IMR-90 (cell line): ENCODE measurements around the gene ENTPD7.

Source experiments
- BHLHE40 ChIP-seq: fragments of 150-350 bp; IDR thresholded peaks from 2 replicates; pipeline ENCODE4 v1.6.1; 2016; ENCODE audit warnings: mild to moderate bottlenecking, low read depth, low read length
- CEBPB ChIP-seq: IDR thresholded peaks from 2 replicates; pipeline ENCODE4 v1.6.1; 2012; ENCODE audit warnings: low read depth, low read length, improper control_type of control experiment
- FOS ChIP-seq: fragments of 150-350 bp; IDR thresholded peaks from 2 replicates; pipeline ENCODE4 v1.6.1; 2016; ENCODE audit warnings: low read depth, low read length
- MAFK ChIP-seq: IDR thresholded peaks from 2 replicates; pipeline ENCODE4 v1.6.1; 2012; ENCODE audit warnings: low read depth, low read length, improper control_type of control experiment
- MAZ ChIP-seq: IDR thresholded peaks from 2 replicates; pipeline ENCODE4 v1.6.1; 2012; ENCODE audit warnings: low read depth, mild to moderate bottlenecking, low read length, improper control_type of control experiment, moderate library complexity, borderline replicate concordance
- MXI1 ChIP-seq: IDR thresholded peaks from 2 replicates; pipeline ENCODE4 v1.6.1; 2012; ENCODE audit warnings: low read depth, mild to moderate bottlenecking, low read length, moderate library complexity, borderline replicate concordance
- POLR2A ChIP-seq: IDR thresholded peaks from 2 replicates; pipeline ENCODE4 v1.6.1; 2012; ENCODE audit warnings: mild to moderate bottlenecking, low read depth, low read length
- RAD21 ChIP-seq: IDR thresholded peaks from 2 replicates; pipeline ENCODE4 v1.6.1; 2012; ENCODE audit warnings: low read length, improper control_type of control experiment
- RCOR1 ChIP-seq: IDR thresholded peaks from 2 replicates; pipeline ENCODE4 v1.6.1; 2012; ENCODE audit warnings: mild to moderate bottlenecking, low read length, improper control_type of control experiment; ENCODE audit not compliant: insufficient replicate concordance
- SMC3 ChIP-seq: fragments of 150-350 bp; IDR thresholded peaks from 2 replicates; pipeline ENCODE4 v1.6.1; 2016; ENCODE audit warnings: low read depth, mild to moderate bottlenecking, antibody characterized with exemption, low read length, moderate library complexity
- TF ChIP-seq, protein P1 (sequence below): conservative IDR thresholded peaks from 2 replicates; pipeline ENCODE4 v1.5.1; 2012; ENCODE audit warnings: mild to moderate bottlenecking, low read depth, low read length, improper control_type of control experiment
- TF ChIP-seq, protein P2 (sequence below): fragments of 150-350 bp; IDR thresholded peaks from 2 replicates; pipeline ENCODE4 v1.6.1; 2017; ENCODE audit warnings: mild to moderate bottlenecking, antibody characterized with exemption, low read length, low read depth

DNA sequence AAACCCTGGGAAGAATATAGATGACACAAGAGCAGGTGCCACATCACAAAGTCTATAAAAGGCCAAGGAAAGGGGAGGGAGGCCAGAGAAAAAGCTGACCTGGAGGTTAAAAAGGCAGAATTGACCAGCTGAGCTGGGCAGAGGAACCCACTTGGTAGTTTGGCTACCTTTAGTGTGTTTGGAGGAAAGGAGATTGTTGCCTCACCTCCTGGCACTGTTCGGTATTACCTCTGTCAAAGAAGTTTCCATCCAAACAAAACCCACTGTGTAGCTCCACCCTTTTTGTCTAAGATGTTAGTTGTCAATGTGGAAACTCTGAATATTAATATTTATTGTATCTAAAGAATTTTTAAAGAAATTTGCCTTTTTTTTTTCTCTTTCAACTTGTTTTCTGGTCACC, 23.4 kb downstream of the ENTPD7 start:
- TF ChIP-seq, protein P1, sequence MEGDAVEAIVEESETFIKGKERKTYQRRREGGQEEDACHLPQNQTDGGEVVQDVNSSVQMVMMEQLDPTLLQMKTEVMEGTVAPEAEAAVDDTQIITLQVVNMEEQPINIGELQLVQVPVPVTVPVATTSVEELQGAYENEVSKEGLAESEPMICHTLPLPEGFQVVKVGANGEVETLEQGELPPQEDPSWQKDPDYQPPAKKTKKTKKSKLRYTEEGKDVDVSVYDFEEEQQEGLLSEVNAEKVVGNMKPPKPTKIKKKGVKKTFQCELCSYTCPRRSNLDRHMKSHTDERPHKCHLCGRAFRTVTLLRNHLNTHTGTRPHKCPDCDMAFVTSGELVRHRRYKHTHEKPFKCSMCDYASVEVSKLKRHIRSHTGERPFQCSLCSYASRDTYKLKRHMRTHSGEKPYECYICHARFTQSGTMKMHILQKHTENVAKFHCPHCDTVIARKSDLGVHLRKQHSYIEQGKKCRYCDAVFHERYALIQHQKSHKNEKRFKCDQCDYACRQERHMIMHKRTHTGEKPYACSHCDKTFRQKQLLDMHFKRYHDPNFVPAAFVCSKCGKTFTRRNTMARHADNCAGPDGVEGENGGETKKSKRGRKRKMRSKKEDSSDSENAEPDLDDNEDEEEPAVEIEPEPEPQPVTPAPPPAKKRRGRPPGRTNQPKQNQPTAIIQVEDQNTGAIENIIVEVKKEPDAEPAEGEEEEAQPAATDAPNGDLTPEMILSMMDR = no peak
- no peak for TF ChIP-seq CEBPB
- no peak for TF ChIP-seq RAD21
- no peak for TF ChIP-seq POLR2A
- TF ChIP-seq, protein P2, sequence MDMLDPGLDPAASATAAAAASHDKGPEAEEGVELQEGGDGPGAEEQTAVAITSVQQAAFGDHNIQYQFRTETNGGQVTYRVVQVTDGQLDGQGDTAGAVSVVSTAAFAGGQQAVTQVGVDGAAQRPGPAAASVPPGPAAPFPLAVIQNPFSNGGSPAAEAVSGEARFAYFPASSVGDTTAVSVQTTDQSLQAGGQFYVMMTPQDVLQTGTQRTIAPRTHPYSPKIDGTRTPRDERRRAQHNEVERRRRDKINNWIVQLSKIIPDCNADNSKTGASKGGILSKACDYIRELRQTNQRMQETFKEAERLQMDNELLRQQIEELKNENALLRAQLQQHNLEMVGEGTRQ = no peak
- no peak for TF ChIP-seq MAFK
- no peak for TF ChIP-seq BHLHE40
- no peak for TF ChIP-seq MXI1
- no peak for TF ChIP-seq MAZ
- TF ChIP-seq SMC3 = no peak
- no peak for TF ChIP-seq FOS
- no peak for TF ChIP-seq RCOR1
